LHCN-M2 (cell line): Measurements from ENCODE around the gene SLC22A15. TPM values are rescaled to one million over a fixed set of nuclear protein-coding genes. Genes with fewer than 3 reads are reported as not detected.
A peak's percentile ranks its signal among the peaks of the same experiment; 100 is the strongest.
"Not testable (repeated sequence)": the region's sequence is repeated elsewhere in the genome, so short reads cannot be mapped to it uniquely, and the experiment has no call there.

Source experiments
- DNase-seq: peaks from one replicate; pipeline ENCODE4 v3.0.0-alpha.2; 2012; ENCODE audit warnings: low read depth
- total RNA-seq: library from RNA; depleted of rRNA; stranded (reverse); fragments of >200 nt; gene quantifications from 2 replicates; pipeline ENCODE4 v1.2.3, GENCODE V29; 2014

SLC22A15 gene
- total RNA-seq, 1 experiment from 2014 or later, result 4.6 TPM

DNA sequence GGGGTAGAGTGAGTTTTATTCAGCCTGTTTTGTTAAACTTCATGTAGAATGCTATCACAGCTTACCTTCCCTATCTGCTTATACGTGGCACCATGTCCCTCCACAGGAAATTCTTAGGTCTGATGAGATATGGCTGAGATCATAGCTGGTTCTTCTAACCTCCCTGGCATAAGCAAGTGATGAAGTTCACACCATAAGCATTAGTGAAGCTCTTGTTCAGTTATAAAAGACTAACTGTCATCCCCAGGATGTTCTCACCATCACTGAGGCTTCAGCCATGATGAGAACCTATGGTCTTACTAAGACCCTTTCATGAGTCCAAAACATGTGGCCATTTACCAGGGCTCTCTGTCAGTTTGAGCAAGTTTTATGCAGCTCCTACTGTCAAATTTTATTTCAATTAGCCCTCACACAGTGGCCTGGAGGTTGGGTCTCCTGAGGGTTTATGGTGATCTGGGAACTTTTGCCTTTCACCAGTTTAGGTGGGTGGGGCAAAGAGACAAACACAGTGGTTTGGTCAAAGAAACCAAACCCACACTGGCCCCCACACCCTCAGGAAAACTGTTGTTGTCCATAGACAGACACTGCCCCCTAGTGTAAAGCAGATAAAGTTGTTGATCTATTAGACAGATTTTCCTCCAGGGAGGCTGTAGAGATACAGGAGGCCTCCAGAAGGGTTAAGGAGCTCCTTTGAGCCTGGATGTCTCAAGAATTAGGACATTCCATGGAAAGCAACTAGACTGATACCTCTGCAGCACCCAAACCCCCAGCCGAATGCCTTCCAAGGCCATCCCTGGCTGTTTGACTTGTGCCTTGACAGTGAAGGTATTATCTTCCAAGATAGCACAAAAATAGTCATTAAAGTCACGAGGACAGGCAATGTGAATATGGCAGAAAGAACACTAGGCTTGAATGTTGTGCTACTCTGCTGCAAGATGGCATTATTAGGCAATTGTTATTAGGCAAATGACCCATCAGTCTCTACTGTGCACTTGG is 5.0 kb downstream of the SLC22A15 start:
- peak; percentile 71 for DNase-seq

DNA sequence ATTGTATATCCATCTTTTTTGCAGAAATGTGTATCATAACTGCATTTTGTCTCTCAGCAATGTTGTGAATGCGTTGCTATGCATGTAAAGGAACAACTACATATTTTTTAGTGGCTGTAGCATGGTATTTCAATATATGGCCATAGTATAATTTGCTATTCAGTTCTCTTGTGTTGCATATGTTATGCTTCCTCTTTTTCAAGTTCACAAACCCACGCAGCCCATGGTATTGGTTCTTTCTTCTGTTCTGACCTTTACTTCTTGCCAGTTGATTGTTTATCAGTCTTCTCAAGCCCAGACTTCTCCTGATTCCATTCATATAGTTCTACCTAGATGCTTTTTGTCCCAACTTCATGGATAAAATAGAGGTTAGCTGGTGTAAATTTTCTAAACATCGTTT is 6.1 kb downstream of the SLC22A15 start:
- no peak for DNase-seq

DNA sequence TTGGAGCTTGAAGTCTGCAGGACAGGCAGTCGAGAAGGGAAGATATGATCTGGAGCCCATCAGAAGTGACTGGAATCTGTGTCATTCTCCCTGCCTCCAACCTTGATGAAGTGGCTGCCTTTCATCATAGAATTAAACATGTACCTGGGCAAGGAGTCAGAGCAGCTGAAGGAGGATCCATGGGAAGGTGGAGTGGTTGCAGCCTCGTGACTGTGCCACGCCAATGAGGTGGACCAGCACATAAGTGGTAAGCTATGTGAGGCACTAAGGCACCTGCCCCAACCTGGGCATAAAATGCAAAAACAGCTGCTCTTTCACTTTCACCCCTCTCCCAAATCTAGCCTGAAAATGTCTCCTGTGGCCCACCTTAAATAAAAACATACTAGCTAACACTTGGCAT is 7.3 kb downstream of the SLC22A15 start:
- no peak for DNase-seq

DNA sequence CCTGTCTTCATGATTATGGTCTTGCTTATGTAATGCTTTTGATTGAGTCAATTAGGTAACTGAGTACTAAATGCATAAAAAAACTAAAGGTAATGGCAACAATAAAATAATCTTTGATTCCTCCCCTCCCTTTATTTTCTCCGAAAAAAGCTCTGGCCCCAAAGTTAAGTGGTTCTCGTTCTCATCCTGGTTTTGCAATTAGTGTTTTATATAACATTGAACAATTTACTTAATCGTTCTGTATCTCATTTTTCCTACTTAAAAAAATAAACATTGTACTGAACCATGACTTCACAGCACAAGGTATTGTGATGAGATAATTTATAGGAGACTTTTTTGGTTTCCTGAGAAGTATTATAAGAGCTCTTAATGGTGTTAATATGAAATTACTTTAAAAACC is 11.3 kb downstream of the SLC22A15 start:
- DNase-seq, result no peak

DNA sequence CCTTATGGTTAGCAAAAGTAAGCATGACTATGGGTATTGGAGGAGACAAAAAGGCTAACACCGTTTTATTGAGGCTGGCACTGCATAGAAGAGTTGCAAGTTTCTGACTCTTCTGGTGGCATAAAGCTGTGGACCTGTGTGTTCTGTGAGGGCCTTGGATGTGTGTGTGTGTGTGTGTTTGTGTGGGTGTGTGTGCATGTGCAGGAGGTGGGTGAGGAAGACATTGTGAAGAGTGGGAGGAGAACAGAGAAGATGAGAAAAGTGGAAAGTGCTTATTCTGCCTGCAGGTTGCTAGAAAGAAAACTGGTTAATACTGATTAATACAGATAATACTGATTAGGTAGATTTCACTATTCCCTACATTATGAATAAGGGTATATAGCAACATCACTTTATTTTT is 12.6 kb downstream of the SLC22A15 start:
- no peak for DNase-seq

DNA sequence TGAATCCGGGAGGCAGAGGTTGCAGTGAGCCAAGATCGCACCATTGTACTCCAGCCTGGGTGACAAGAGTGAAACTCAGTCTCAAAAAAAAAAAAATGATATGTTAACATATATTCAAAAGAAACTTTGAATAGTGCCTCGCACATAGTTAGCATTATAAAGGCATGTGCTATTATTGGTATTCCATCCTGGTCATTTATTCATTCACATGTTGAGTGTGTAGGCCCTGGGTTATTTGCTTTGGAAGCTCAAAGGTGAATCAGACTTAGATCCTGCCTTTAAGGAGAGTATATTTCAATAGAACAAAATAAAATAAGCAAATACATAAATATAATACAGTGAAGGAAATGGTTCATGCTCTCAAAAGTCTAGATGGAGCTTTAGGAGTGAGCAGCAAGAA is 13.4 kb downstream of the SLC22A15 start:
- DNase-seq, result no peak

DNA sequence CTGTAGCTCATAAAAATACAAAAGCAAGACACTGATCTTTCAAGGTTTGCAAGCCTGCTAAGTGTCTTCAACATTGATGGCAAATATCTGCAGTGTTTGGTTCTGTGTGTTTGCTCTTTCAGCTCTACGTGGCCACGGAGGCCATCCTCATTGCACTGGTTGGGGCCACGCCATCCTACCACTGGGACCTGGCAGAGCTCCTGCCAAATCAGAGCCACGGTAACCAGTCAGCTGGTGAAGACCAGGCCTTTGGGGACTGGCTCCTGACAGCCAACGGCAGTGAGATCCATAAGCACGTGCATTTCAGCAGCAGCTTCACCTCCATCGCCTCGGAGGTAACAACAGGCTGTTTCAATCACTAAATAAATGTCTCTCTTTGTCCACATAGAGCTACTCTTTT is 15.6 kb downstream of the SLC22A15 start:
- no peak for DNase-seq

DNA sequence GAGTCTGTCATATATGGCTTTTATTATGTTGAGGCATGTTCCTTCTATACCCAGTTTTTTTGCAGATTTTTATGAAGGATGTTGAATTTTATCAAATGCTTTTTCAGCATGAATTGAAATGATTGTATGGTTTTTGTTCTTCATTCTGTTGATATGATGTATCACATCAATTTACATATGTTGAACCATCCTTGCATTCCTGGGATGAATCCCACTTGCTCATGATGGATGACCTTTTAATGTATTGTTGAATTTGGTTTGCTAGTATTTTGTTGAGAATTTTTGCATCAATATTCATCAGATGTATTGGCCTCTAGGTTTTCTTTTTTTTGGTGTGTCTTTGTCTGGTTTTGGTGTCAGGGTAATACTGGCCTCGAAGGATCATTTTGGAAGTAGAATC is 21.6 kb downstream of the SLC22A15 start:
- not testable (repeated sequence) for DNase-seq

DNA sequence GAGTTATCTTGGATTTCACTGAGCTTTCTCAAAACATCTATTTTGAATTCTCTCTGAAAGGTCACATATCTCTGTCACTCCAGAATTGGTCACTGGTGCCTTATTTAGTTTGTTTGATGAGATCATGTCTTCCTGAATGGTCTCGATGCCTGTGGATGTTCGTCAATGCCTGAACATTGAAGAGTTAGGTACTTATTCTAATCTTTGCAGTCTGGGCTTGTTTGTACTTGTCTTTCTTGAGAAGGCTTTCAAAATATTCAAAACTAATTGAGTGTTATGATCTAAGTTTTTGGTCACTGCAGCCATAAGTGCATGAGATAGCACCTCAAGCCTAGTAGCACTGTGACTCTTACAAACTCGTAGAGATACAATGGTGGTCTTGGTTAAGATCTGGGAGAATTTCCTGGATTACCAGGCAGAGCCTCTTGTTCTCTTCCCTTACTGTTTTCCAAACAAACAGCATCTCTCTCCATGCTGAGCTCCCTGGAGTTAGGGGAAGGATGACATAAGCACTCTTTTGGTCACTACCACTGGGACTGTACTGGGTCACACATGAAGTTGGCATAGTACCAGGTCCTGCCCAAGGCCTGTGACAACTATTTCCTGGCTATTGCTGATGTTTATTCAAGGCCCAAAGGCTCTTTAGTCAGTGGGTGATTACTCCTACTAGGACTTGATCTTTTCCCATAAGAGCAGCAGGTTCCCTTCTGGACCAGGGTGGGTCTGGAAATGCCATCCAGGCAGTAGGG is 25.6 kb downstream of the SLC22A15 start:
- no peak for DNase-seq

DNA sequence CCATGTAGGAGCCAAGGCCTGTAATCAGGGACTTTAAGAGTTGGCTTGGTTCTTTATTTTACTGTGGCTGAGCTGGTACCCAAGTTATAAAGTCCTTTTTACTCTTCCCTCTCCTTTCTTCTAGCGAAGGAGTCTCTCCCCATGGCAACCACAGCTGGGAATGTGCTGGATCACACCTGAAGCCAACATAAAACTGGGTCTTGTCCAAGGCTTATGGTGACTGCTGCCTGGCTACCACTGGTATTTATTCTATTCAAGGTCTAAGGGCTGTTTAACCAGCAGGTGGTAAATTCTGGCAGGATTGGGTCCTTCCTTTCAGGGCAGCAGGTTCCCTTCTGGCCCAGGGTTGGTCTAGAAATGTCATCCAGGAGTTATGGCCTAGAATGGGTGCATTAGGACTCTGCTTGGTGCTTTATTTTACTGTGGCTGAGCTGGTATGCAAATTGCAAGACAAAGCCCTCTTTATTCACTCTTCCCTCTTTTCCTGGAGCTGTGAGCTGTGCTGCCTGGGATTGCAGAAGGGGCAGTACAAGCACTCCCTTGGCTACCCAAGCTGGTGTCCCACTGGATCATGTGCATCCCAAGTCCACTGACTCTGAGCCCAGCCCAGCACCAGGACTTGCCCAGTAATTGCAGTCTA is 26.6 kb downstream of the SLC22A15 start:
- DNase-seq, result no peak

DNA sequence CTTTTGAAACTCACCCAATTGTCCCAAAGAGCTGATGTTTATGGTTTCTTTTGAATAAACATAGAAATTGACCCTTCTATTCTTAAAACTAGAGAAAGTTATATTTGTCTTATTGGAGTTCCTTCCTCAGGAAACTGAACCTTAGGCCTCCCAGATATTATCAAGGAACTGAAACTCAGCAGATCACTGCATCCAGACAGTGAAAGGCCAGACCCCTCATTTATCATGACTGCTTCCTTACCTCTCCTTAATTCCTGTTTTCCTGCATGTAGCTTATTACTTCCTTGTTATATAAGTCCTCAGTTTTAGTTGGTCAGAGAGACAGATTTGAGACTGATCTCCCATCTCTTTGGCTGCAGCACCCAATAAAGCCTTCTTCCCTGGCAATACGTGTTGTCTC is 27.5 kb downstream of the SLC22A15 start:
- DNase-seq, result no peak

DNA sequence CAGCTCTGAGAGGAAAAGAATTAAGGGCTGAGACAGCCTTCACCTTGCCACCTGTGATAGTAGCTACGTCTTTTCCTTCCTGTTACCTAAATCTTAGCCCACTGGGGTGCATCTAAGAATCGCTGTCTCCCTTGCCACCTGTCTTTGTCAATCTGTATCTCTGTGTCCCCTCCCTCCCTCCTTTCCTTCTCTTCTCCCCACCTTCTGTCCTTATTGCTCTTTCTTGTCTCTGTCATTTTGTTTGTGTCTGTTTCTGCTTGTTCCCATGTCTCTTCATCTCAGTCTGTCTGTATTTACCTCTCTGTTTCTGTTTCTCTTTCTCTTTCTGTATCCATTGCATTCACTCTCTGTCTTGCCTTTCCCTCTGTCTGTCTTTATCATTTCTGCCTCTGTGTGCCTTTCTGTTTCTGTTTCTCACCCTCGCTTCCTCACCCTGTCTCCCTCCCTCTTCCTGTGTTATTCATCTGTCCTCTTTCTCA is 30.2 kb downstream of the SLC22A15 start:
- DNase-seq, result no peak

DNA sequence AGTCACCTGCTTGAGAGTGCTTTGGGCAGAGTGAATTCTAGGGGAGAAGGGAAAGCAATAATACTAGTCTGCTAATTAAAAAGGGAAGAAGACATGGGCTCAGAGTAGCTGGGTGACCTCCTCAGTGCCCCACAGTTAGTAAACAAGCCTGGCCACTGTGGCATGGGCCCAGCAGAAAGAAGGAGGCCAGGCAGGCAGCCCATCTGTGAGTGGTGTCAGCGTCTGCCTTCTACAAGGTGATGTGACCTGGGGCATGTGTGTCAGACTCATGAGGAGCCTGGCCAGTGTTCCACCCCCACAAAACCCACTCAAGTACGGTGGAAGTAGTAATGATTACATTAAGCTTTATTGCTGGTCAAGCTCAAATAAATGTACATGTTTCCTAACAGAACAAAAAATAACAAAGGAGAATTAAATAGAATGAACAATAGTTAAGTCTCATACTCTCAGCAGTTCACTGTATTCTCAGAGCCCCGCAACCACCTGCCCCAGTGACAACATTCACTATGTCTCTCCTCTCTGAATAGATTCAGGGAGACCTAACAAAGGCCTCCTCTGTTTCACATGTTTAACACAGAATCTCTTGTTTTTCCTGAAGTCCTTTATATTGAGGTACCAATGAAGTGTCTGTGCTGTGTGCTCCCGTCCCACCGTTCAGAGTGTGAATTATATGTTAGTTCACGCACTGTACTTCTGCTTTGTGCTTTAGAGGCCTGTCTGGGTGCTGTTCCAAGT is 32.5 kb downstream of the SLC22A15 start:
- DNase-seq, result no peak

DNA sequence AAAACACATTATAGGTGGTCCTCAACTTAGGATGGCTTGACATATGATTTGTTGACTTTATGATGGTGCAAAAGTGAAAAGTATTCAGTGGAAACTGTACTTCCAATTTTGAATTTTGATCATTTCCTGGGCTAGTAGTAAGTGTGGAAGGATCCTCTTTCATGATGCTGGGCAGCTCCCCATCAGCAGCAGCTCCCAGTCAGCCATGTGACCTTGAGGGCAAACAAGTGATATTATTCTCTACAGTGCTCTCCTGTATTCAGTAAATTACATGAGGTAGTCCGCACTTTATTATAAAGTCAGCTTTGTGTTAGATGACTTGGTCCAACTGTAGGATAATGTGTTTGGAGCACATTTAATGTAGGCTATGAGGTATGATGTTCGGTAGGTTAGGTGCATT is 36.4 kb downstream of the SLC22A15 start:
- DNase-seq, result no peak

DNA sequence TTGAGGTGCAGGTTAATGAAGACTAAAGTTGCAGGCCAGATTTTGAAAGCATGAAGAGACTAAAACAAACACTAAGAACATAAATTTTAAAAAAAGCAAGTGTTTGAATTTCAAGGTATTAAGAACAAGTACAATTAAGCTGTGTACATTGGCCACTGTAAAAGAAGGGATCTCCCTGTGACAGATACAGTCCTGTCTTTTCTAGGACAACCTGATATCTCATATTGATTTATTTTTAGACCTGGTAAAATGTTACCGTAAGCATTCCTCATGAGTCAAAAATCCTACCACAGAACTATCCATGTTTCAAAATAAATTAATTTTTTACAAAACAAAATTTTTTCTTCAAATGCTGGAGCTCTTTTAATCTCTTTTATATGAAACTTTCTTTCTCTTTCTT is 39.4 kb downstream of the SLC22A15 start:
- DNase-seq, result no peak

DNA sequence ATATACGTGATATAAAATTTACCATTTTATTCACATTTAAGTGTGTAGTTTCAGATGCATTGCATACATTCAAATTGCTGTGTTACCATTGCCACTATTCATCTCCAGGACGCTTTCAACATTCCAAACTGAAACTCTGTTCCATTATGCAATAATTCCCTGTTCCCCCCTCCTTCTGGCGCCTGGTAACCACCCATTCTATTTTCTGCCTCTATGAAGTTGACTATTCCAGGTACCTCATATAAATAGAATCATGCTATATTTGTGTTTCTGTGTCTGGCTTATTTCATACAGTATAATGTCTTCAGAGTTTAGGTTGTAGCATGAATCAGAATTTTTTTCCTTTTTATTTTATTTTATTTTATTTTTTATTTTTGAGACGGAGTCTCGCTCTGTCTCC is 41.7 kb downstream of the SLC22A15 start:
- DNase-seq, result no peak

DNA sequence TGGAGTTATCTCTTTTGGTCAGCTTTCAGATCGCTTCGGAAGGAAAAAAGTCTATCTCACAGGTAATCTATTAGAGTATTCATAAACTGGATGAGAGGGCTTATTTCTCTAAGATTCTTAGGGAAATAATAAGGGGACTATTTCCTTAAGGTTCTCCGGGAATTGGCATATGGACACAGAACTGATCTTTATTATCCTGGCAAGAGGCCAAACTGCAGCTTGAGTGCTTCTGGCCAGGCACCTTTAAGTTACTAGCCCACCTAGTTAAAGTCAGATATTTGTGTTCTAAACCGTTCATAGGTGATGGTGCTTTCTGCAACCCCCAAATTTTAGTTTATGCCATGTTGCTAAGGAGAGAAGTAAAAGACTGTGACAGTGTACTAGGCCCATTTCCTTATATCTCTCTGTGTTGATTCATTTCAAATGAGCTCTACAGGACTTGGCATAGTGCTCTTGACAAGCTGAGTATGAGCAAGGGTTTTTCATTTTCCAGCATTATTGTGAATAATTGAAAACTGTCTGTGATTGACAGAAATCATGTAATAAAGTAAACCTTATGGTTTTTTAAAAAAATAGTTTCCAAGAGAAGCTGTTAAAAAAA is 43.4 kb downstream of the SLC22A15 start:
- no peak for DNase-seq

DNA sequence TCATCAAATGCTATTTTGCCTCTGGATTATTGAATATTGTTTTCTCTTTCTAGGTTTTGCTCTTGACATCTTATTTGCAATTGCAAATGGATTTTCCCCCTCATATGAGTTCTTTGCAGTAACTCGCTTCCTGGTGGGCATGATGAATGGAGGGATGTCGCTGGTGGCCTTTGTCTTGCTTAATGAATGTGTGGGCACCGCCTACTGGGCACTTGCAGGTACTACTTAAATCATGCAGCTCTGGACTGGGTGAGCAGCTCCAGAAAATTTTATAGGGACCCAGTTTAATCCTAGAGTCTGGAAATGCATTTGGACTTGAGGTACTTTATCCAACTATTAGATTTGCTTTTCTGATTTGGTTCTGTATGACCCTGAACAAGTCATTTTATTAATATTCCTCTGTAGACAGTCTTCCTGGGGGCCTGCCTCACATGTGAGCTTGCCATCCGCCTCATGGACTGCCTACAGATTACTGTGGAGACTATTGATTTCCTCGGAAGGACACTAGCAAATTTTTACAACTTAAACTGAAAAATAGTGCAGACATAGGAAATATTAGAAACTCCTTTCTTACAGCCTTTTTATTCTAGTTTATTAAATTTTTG is 44.5 kb downstream of the SLC22A15 start:
- DNase-seq, result peak; percentile 69

DNA sequence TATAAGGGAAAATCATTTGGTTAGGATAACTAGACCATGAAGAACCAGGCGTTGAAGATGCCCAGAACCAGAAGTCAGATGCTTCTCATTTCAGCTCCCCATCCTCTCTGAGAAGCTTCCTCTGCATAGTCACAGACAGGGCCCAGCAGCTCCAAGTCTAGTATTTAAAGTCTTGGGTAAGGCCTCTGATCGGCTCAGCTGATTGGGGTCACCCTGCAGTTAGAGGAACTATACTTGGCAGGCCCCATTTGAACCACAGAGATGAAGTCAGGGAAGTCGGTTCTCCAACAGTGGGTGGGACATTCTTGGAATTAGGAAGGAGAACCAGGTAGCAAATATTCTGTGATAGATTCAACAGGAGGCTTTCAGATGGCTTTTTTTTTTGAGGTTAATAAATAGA is 48.3 kb downstream of the SLC22A15 start:
- no peak for DNase-seq

DNA sequence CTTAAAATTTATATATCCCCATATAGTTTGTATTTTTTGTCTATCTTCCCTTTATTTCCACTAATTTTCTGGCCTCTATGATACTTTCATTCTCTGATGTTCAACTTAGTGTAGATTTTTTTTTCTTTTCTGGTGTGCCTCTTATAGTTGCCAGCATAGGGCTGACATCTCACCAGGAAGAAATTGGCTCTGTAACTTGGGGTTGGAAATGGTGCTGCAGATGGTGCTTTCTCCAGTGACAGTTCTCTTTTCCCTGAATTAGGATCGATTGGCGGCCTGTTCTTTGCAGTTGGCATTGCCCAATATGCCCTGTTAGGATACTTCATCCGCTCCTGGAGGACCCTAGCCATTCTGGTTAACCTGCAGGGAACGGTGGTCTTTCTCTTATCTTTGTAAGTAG is 50.3 kb downstream of the SLC22A15 start:
- no peak for DNase-seq
